ENCODE results near the gene MAMLD1.

DNA sequence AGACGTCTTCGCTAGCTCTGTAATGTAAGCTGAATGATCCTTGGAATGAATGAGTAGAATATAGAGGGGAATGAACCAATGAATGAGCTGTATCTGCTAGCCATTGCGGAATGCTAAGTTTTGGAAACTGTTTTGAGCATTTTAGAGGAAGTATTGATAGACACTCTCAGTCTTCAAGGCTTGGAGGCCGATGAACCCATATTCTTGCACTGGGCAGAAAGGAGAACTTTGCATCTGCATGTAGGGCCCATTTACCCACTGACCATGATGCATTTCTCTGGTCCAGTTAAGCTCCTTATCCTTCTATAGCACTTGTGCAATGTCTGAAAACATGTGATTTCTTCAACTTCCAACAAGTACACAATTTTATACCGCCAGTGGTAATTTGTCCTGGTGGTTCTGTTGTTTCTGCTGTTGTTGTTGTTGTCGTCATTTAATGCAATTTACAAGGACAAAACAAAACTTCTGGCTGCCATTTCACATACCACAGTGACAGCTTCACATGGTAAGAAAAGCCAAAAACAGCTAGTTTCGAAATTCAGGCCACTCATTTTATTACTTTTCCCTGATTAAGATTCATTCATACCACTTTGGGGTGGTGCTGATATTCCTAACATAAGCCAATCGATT lies 120.4 kb downstream of the MAMLD1 start:
- TF ChIP-seq GATA3 (IDR thresholded peaks at IDR 0.05; ENCODE audit: low read depth, low read length) (no peak), GATA2 (IDR thresholded peaks at IDR 0.05; ENCODE audit: low read depth, low read length) (no peak)
